ENCODE results near the gene OMP.

DNA sequence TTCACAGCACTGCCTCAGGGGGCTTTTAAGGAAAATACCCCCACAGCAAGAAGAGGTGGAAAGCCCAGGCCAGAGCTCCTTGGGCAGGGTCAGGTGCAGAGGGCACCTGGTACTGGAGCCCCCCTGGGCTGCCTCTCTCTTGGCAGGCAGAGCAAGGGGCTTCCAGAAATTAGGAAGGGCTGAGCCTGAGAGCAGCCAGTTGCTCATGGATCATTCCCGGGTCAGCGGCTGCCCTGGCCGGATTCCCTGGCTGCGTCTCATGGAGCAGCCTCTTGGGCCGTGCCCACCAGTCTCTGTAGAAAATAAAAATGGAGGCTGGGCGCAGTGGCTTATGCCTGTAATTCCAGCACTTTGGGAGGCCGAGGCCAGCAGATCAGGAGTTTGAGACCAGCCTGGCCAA is 10.3 kb upstream of the OMP start:
- TF ChIP-seq POLR2A (IDR thresholded peaks at IDR 0.05), result no peak
- TF ChIP-seq, protein P1, sequence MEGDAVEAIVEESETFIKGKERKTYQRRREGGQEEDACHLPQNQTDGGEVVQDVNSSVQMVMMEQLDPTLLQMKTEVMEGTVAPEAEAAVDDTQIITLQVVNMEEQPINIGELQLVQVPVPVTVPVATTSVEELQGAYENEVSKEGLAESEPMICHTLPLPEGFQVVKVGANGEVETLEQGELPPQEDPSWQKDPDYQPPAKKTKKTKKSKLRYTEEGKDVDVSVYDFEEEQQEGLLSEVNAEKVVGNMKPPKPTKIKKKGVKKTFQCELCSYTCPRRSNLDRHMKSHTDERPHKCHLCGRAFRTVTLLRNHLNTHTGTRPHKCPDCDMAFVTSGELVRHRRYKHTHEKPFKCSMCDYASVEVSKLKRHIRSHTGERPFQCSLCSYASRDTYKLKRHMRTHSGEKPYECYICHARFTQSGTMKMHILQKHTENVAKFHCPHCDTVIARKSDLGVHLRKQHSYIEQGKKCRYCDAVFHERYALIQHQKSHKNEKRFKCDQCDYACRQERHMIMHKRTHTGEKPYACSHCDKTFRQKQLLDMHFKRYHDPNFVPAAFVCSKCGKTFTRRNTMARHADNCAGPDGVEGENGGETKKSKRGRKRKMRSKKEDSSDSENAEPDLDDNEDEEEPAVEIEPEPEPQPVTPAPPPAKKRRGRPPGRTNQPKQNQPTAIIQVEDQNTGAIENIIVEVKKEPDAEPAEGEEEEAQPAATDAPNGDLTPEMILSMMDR (IDR thresholded peaks at IDR 0.05), result no peak

Measured in uterus (tissue), 2 donors.